H1 (cell line): Measurements from ENCODE around the gene GRK5. TPM values are rescaled to one million over a fixed set of nuclear protein-coding genes. Genes with fewer than 3 reads are reported as not detected.

Experiments used
- RFX5 ChIP-seq: IDR thresholded peaks from 2 replicates; pipeline ENCODE4 v1.6.1; 2011; ENCODE audit warnings: low read depth, low read length, improper control_type of control experiment, borderline replicate concordance
- SIN3A ChIP-seq, 2 experiments: IDR thresholded peaks in 1 of 2; conservative IDR thresholded peaks in 1 of 2; 2 replicates each; pipeline ENCODE4 v1.6.1; 2011 to 2012; ENCODE audit warnings: low read length in 2 of 2, improper control_type of control experiment in 1 of 2, low read depth in 1 of 2, mild to moderate bottlenecking in 1 of 2
- SRF ChIP-seq: IDR thresholded peaks from 2 replicates; pipeline ENCODE4 v1.6.1; 2011; ENCODE audit warnings: mild to moderate bottlenecking, low read depth, low read length, moderate library complexity
- polyA plus RNA-seq, 7 experiments: library from polyadenylated mRNA; depleted of rRNA in 3 of 7; stranded (reverse) in 5 of 7; unstranded in 2 of 7; fragments of >200 nt in 5 of 7; fragments of 200-250 nt in 2 of 7; gene quantifications; 1 replicate in 5 of 7; 2 replicates in 1 of 7; 4 replicates in 1 of 7; pipeline versions ENCODE4 v1.2.1 to v1.2.3, GENCODE V29; 2011 to 2013; ENCODE audit warnings: missing spikeins in 2 of 7, mixed read lengths in 2 of 7
- total RNA-seq: library from RNA; stranded (reverse); fragmentation: NEBNext Ultra II Directional; extraction: Animal tissue kit (Norgen Biotek cat#: 25700); gene quantifications from 2 replicates; pipeline ENCODE4 v1.2.1, GENCODE V29; 2021

GRK5 gene
- total and polyA plus RNA-seq, 2 of the 8 experiments (the other 6 are each of a cell fraction or from before 2014, with no cell fraction given), result 0.54 to 2.5 TPM

DNA sequence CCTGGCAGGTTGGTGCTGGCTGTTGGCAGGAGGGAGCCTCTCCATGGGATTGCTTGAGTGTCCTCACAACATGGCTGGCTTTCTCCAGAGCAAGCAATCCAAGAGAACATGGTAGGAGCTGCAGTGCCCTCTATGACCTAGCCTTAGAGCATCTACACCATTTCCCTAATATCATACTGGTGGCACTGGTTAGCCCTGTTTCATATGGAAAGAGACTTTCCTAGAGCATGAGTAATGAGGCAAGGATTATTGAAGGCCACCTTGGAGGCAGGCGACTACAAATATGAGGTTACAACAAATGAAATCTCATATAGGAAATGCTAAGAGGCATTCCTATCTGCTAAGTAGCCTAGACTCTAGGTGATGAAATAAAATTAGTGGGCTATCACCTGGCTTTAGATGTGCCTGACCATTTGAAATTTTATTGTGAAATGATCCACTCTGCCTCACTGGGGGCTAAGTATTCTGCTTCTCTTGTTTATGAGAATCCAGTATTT lies 181.5 kb downstream of the GRK5 start (continued):
- no peak for TF ChIP-seq SRF
- no peak for TF ChIP-seq SIN3A (conservative IDR thresholded peaks at IDR 0.05 in 1 of 2, IDR thresholded peaks at IDR 0.05 in 1 of 2; ENCODE audit: low read depth in 1 of 2, low read length in 2 of 2)
- no peak for TF ChIP-seq RFX5
